HCT116 (cell line): Measurements from ENCODE around the gene MAP2K3. TPM values are rescaled to one million over a fixed set of nuclear protein-coding genes. Genes with fewer than 3 reads are reported as not detected.

ENCODE experiments used
- ATAC-seq: fragments of 200-7000 bp; cut with Tn5 transposase; 2 replicates; pipeline ENCODE4 v1.9.1; 2020; ENCODE audit warnings: mild to moderate bottlenecking, moderate library complexity
- BruUV-seq: library from RNA; stranded (reverse); fragments of 400-500 nt; replicated peaks from 2 replicates; lab custom pipeline; 2021; lab: Mats Ljungman, UMichigan
- CTCF ChIA-PET: fragments of 300-600 bp; sonication (Branson Sonifier 250); formaldehyde crosslinking; loops from one replicate; lab custom pipeline; 2021; ENCODE audit warnings: antibody characterized with exemption; lab: Charles Lee
- POLR2A ChIA-PET: fragments of 300-600, 350-600 bp; sonication (Branson Sonifier 250); formaldehyde crosslinking; loops from one replicate; lab custom pipeline; 2021; ENCODE audit warnings: antibody characterized with exemption; lab: Charles Lee
- RAD21 ChIA-PET, 2 experiments: fragments of 300-600 bp; sonication (Branson Sonifier 250); formaldehyde crosslinking; loops; one replicate each; lab custom pipeline; 2023; ENCODE audit warnings: low total read pairs in 2 of 2; ENCODE audit not compliant: uncharacterized antibody in 2 of 2, unreplicated experiment in 2 of 2, low non-redundant PET in 1 of 2; lab: Charles Lee
- DNase-seq: peaks from one replicate; pipeline ENCODE4 v3.0.0-alpha.2; 2010; ENCODE audit warnings: low read depth, low spot score
- H2AFZ ChIP-seq: fragments of 200-600 bp; shearing (Covaris generic), sonication (generic); 2 replicates; pipeline ENCODE4 v1.6.1; 2017; ENCODE audit warnings: low read depth, mixed run types, mixed read lengths, antibody characterized with exemption, low read length; ENCODE audit not compliant: poor library complexity, severe bottlenecking
- H3K27ac ChIP-seq: 2 replicates; pipeline ENCODE4 v1.5.1; 2012; ENCODE audit warnings: low read depth, low read length
- H3K27me3 ChIP-seq: fragments of 200-600 bp; sonication (generic); 2 replicates; pipeline ENCODE4 v1.6.1; 2016; ENCODE audit warnings: mixed run types, low read length, mixed read lengths; ENCODE audit not compliant: insufficient read depth
- H3K36me3 ChIP-seq, 2 experiments: fragments of 200-500 bp in 1 of 2; fragments of 200-600 bp in 1 of 2; sonication (Bioruptor generic) in 1 of 2; sonication (generic) in 1 of 2; 2 replicates each; pipeline versions ENCODE4 v1.5.1 to v1.6.1; 2014 to 2016; ENCODE audit warnings: low read length in 2 of 2, inconsistent platforms in 1 of 2, mixed read lengths in 1 of 2, mixed run types in 1 of 2; ENCODE audit not compliant: insufficient read depth in 2 of 2, control insufficient read depth in 1 of 2
- H3K4me1 ChIP-seq, 2 experiments: fragments of 200-600 bp in 1 of 2; sonication (generic) in 1 of 2; 2 replicates each; pipeline versions ENCODE4 v1.5.1 to v1.6.1; 2012 to 2017; ENCODE audit warnings: low read length in 2 of 2, inconsistent platforms in 1 of 2, mild to moderate bottlenecking in 1 of 2, mixed read lengths in 1 of 2, mixed run types in 1 of 2, moderate library complexity in 1 of 2; ENCODE audit not compliant: insufficient read depth in 2 of 2, control insufficient read depth in 1 of 2
- H3K4me2 ChIP-seq: fragments of 200-600 bp; sonication (generic); 2 replicates; pipeline ENCODE4 v1.6.1; 2017; ENCODE audit warnings: mixed run types, low read length, mixed read lengths
- H3K4me3 ChIP-seq, 2 experiments: fragments of 200-600 bp in 1 of 2; sonication (generic) in 1 of 2; replicated peaks in 1 of 2; 2 replicates each; pipeline ENCODE4 v1.5.1; 2011 to 2016; ENCODE audit warnings: low read length in 2 of 2, control low read depth in 1 of 2, low read depth in 1 of 2, mild to moderate bottlenecking in 1 of 2, mixed read lengths in 1 of 2, mixed run types in 1 of 2
- H3K79me2 ChIP-seq: fragments of 200-600 bp; sonication (generic); 2 replicates; pipeline ENCODE4 v1.6.1; 2017; ENCODE audit warnings: mild to moderate bottlenecking, mixed run types, low read length, moderate library complexity, mixed read lengths; ENCODE audit not compliant: insufficient read depth
- H3K9ac ChIP-seq: fragments of 200-600 bp; sonication (generic); 2 replicates; pipeline ENCODE4 v1.6.1; 2016; ENCODE audit warnings: low read length, mixed read lengths
- H3K9me2 ChIP-seq: fragments of 200-600 bp; sonication (generic), shearing (Covaris generic); 2 replicates; pipeline ENCODE4 v1.6.1; 2017; ENCODE audit warnings: mixed run types, mild to moderate bottlenecking, moderate library complexity; ENCODE audit not compliant: insufficient read depth
- H3K9me3 ChIP-seq, 2 experiments: fragments of 200-500 bp in 1 of 2; fragments of 200-600 bp in 1 of 2; sonication (Bioruptor generic) in 1 of 2; sonication (generic) in 1 of 2; 2 replicates each; pipeline ENCODE4 v1.6.1; 2014 to 2017; ENCODE audit warnings: low read length in 2 of 2, mixed read lengths in 2 of 2, inconsistent platforms in 1 of 2, low read depth in 1 of 2, mild to moderate bottlenecking in 1 of 2, mixed run types in 1 of 2, moderate library complexity in 1 of 2; ENCODE audit not compliant: control insufficient read depth in 1 of 2, insufficient read depth in 1 of 2
- H4K20me1 ChIP-seq: fragments of 200-600 bp; sonication (generic), shearing (Covaris generic); 2 replicates; pipeline ENCODE4 v1.6.1; 2017; ENCODE audit warnings: mixed run types, mild to moderate bottlenecking, moderate library complexity; ENCODE audit not compliant: insufficient read depth
- ATF3 ChIP-seq: IDR thresholded peaks from 2 replicates; pipeline ENCODE4 v1.6.1; 2012
- CBX3 ChIP-seq: IDR thresholded peaks from 2 replicates; pipeline ENCODE4 v1.6.1; 2012; ENCODE audit warnings: low read depth
- CEBPB ChIP-seq: IDR thresholded peaks from 2 replicates; pipeline ENCODE4 v1.6.1; 2012; ENCODE audit warnings: low read depth
- CTCF ChIP-seq, 3 experiments: fragments of 200-600 bp in 1 of 3; sonication (generic) in 1 of 3; IDR thresholded peaks in 2 of 3; conservative IDR thresholded peaks in 1 of 3; 2 replicates each; pipeline ENCODE4 v1.5.1; 2012 to 2017; ENCODE audit warnings: low read depth in 2 of 3, low read length in 2 of 3, antibody characterized with exemption in 1 of 3, borderline replicate concordance in 1 of 3, control low read depth in 1 of 3, mild to moderate bottlenecking in 1 of 3, mixed read lengths in 1 of 3, mixed run types in 1 of 3, moderate library complexity in 1 of 3; ENCODE audit not compliant: insufficient read depth in 1 of 3
- EGR1 ChIP-seq: IDR thresholded peaks from 2 replicates; pipeline ENCODE4 v1.6.1; 2012; ENCODE audit warnings: low read depth
- ELF1 ChIP-seq: IDR thresholded peaks from 2 replicates; pipeline ENCODE4 v1.6.1; 2012; ENCODE audit warnings: low read depth, borderline replicate concordance
- EZH2 ChIP-seq: fragments of 200-600 bp; sonication (generic); IDR thresholded peaks from 2 replicates; pipeline ENCODE4 v1.6.1; 2017; ENCODE audit warnings: antibody characterized with exemption, mixed run types
- EZH2phosphoT487 ChIP-seq: fragments of 200-600 bp; IDR thresholded peaks from 2 replicates; pipeline ENCODE4 v1.6.1; 2018; ENCODE audit warnings: antibody characterized with exemption, borderline replicate concordance
- FOSL1 ChIP-seq: IDR thresholded peaks from 2 replicates; pipeline ENCODE4 v1.6.1; 2012; ENCODE audit warnings: low read depth
- POLR2AphosphoS5 ChIP-seq: IDR thresholded peaks from 2 replicates; pipeline ENCODE4 v1.6.1; 2011; ENCODE audit warnings: mild to moderate bottlenecking, low read depth, low read length, moderate library complexity
- RAD21 ChIP-seq: IDR thresholded peaks from 2 replicates; pipeline ENCODE4 v1.6.1; 2012; ENCODE audit warnings: low read depth, mild to moderate bottlenecking
- REST ChIP-seq: IDR thresholded peaks from 2 replicates; pipeline ENCODE4 v1.6.1; 2012; ENCODE audit warnings: low read depth
- SIN3A ChIP-seq: IDR thresholded peaks from 2 replicates; pipeline ENCODE4 v1.6.1; 2012; ENCODE audit warnings: low read depth
- SP1 ChIP-seq: IDR thresholded peaks from 2 replicates; pipeline ENCODE4 v1.6.1; 2012; ENCODE audit warnings: low read depth
- SRF ChIP-seq: IDR thresholded peaks from 2 replicates; pipeline ENCODE4 v1.6.1; 2012; ENCODE audit warnings: low read depth
- TCF7L2 ChIP-seq: IDR thresholded peaks from 2 replicates; pipeline ENCODE4 v1.7.0; 2011; ENCODE audit warnings: borderline replicate concordance, inconsistent platforms; ENCODE audit not compliant: insufficient read depth, insufficient read length; ENCODE audit errors: extremely low read depth
- YY1 ChIP-seq: IDR thresholded peaks from 2 replicates; pipeline ENCODE4 v1.6.1; 2011; ENCODE audit warnings: low read length, low read depth, moderate library complexity, mild to moderate bottlenecking; ENCODE audit not compliant: insufficient replicate concordance; ENCODE audit errors: extremely low read depth
- ZFX ChIP-seq: fragments of 450-650 bp; IDR thresholded peaks from 2 replicates; pipeline ENCODE4 v1.6.1; 2017
- intact Hi-C: fragments of 100-400 bp; cut with micrococcal nuclease; formaldehyde crosslinking; loops from 2 replicates; pipeline ENCODE4 v1.10.0; 2022
- total RNA-seq: library from RNA; stranded (reverse); gene quantifications from one replicate; pipeline ENCODE4 v1.2.1, GENCODE V29; 2021; ENCODE audit not compliant: unreplicated experiment
- TF ChIP-seq, protein P1 (sequence below): IDR thresholded peaks from 2 replicates; pipeline ENCODE4 v1.6.1; 2012

Gene MAP2K3
- total RNA-seq, 1 experiment from 2014 or later, result 96.7 TPM

DNA sequence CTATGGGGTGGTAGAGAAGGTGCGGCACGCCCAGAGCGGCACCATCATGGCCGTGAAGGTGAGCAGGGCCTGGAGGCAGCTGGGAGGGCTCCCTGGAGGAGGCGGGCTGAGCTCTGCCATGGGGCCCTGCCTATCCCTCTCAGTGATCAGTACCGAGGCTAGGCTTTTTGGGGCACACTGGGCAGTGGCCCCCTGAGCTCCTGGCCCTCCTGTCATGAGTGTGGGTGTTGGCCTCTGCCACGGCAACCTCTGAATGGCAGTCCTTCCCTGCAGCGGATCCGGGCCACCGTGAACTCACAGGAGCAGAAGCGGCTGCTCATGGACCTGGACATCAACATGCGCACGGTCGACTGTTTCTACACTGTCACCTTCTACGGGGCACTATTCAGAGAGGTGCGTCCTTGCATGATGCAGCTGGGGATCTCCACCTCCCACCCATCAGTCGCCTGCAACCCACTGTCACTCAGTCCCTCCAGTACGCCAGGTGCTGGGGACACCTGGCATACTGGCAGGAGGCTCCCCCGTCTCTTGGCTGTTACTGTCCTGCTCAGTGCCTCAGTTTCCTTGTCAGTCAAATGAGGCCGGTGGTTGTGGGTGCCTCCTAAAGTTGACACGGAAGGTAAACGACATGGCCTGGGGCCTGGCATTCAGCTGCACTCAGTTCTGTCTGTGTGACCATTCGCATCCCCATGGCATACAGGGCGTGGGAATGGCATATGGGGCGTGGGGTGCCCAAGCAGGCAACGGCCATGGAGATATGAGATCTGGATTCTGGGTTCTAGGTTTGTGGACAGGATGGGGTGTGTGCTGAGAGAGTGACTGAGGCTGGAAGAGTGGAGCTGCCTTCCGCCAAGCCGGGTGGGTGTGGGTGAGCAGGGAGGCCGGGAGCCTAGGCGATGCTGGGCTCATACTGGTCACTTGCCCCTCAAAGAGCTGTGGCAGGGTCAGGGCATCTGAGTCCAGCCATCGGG is 16.4 kb downstream of the MAP2K3 start:
- no peak for DNase-seq
- H3K36me3 ChIP-seq, result peaks cover 15 to 46% of the 10 kb centered on the region in 2 experiments
- ATAC-seq, result no peak
- BruUV-seq, result no TSS peak
- no peaks in the 10 kb centered on the region for H3K9me2 ChIP-seq
- H3K4me1 ChIP-seq, result no peaks in the 10 kb centered on the region
- intact Hi-C loops, result no loop called here
- H3K9ac ChIP-seq, result no peak overlapping the region
- H3K27me3 ChIP-seq, result no peaks in the 10 kb centered on the region
- H3K9me3 ChIP-seq, result peaks cover 0 to 6% of the 10 kb centered on the region in 2 experiments; a peak in 1 of 4 replicates
- CTCF ChIA-PET, result no interaction called here
- no peak overlapping the region for H2AFZ ChIP-seq
- H3K4me2 ChIP-seq, result no peak overlapping the region
- TF ChIP-seq EZH2 (no peak), TCF7L2 (no peak), CTCF (IDR thresholded peaks at IDR 0.05 in 2 of 3, conservative IDR thresholded peaks at IDR 0.05 in 1 of 3; ENCODE audit: borderline replicate concordance in 1 of 3, insufficient read depth in 1 of 3, low read depth in 2 of 3, low read length in 2 of 3) (no peak), CEBPB (no peak), RAD21 (no peak), EGR1 (no peak), SRF (no peak), CBX3 (no peak), FOSL1 (no peak), SP1 (no peak), ELF1 (no peak), SIN3A (no peak), ZFX (no peak), YY1 (no peak), POLR2AphosphoS5 (no peak), ATF3 (no peak), EZH2phosphoT487 (no peak), REST (no peak)
- TF ChIP-seq, protein P1, sequence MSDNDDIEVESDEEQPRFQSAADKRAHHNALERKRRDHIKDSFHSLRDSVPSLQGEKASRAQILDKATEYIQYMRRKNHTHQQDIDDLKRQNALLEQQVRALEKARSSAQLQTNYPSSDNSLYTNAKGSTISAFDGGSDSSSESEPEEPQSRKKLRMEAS, result no peak
- H3K4me3 ChIP-seq, result no peak overlapping the region
- no peaks in the 10 kb centered on the region for H4K20me1 ChIP-seq
- peaks cover 39% of the 10 kb centered on the region for H3K79me2 ChIP-seq
- RAD21 ChIA-PET, result no interaction called here
- no peak overlapping the region for H3K27ac ChIP-seq
- POLR2A ChIA-PET, result no interaction called here
